Heart right ventricle (tissue), 16 donors: ENCODE results near the gene TBC1D22A. TPM values are rescaled to one million over a fixed set of nuclear protein-coding genes. Genes with fewer than 3 reads are reported as not detected.
A peak's percentile ranks its signal among the peaks of the same experiment; 100 is the strongest.

ENCODE experiments used
- ATAC-seq, 8 donors: fragments of 200-7000 bp; cut with Tn5 transposase; one replicate each; pipeline ENCODE4 v1.9.1; 2020; ENCODE audit warnings: mild to moderate bottlenecking in 8 of 8, moderate library complexity in 8 of 8, moderate number of reproducible peaks in 1 of 8
- DNase-seq, 2 donors: peaks; one replicate each; pipeline ENCODE4 v3.0.0-alpha.2; 2020
- H3K27ac ChIP-seq, 10 donors: fragments of 200-600 bp; sonication (generic) in 2 of 10; one replicate each; pipeline versions ENCODE4 v1.5.0 to v1.8.0; 2020 to 2022; ENCODE audit warnings: mild to moderate bottlenecking in 3 of 10
- H3K27me3 ChIP-seq, 7 donors: fragments of 200-600 bp; one replicate each; pipeline ENCODE4 v1.8.0; 2021 to 2022; ENCODE audit warnings: mild to moderate bottlenecking in 2 of 7
- H3K36me3 ChIP-seq, 9 donors: fragments of 200-600 bp; sonication (generic) in 1 of 9; one replicate each; pipeline versions ENCODE4 v1.5.0 to v1.8.0; 2020 to 2022; ENCODE audit warnings: mild to moderate bottlenecking in 2 of 9
- H3K4me1 ChIP-seq, 9 donors: fragments of 200-600 bp; sonication (generic) in 1 of 9; one replicate each; pipeline versions ENCODE4 v1.5.0 to v1.8.0; 2020 to 2022; ENCODE audit warnings: mild to moderate bottlenecking in 4 of 9
- H3K4me3 ChIP-seq, 10 donors: fragments of 200-600 bp; sonication (generic) in 2 of 10; one replicate each; pipeline versions ENCODE4 v1.5.0 to v1.8.0; 2020 to 2022; ENCODE audit warnings: mild to moderate bottlenecking in 7 of 10, moderate library complexity in 2 of 10
- H3K9me3 ChIP-seq, 11 donors: fragments of 200-600 bp in 10 of 11; sonication (generic) in 2 of 11; one replicate each; pipeline versions ENCODE4 v1.5.0 to v1.8.0; 2013 to 2022; ENCODE audit warnings: mild to moderate bottlenecking in 2 of 11, control low read depth in 1 of 11, moderate library complexity in 1 of 11
- whole genome bisulfite sequencing, 2 donors: extraction: QIAGEN DNeasy Blood & Tissue Kit; methylation state at CpG; one replicate each; pipeline ENCODE4 v1.1.7; 2013; ENCODE audit warnings: inconsistent platforms in 1 of 2; 5-methylcytosine and 5-hydroxymethylcytosine counted together
- intact Hi-C, 10 donors: fragments of 100-400 bp; cut with DNase I; formaldehyde crosslinking; loops; one replicate each; pipeline versions ENCODE4 v1.11.1 to v1.14.2; 2022
- polyA plus RNA-seq, 2 donors: library from polyadenylated mRNA; stranded (reverse); fragments of 200-250 nt; gene quantifications; one replicate each; pipeline ENCODE4 v1.2.3, GENCODE V29; 2013
- total RNA-seq, 10 donors: library from RNA; stranded (reverse); fragmentation: NEBNext Ultra II Directional in 3 of 10; extraction: Animal tissue kit (Norgen Biotek cat#: 25700) in 3 of 10; gene quantifications; one replicate each; pipeline versions ENCODE4 v1.2.1 to v1.2.4, GENCODE V29; 2021 to 2023
- TF ChIP-seq, protein P1 (sequence below), 9 donors: fragments of 200-600 bp; sonication (generic) in 2 of 9; IDR thresholded peaks; one replicate each; pipeline versions ENCODE4 v1.5.0 to v1.8.0; 2021 to 2022; ENCODE audit warnings: antibody characterized with exemption in 9 of 9, mild to moderate bottlenecking in 5 of 9, moderate library complexity in 1 of 9
- donor health status: Arrhythmogenic right ventricular cardiomyopathy.
- donor health status: ischemic (EF 13 %, LVEDD 7.1; RV severe dilation, severe dysfunction).
- donor health status: healthy with polysubstance abuse.
- donor health status: DM: no; HTN: yes; CAD: no.
- donor health status: DM: no; HTN: no; CAD: no.
- donor health status: ischemic (EF 25% LVEDD 6.9; RV normal size, moderate dysfunction).
- donor health status: ischemic (EF 25% LVEDD 5.7; RV mildly dilated, moderate dysfunction).
- donor health status: healthy.
- donor health status: DM: yes; HTN: yes; CAD: no.
- donor health status: Ischemic cardiomyopathy.
- donor health status: ischemic (EF 35%, LVEDD 5.7; RV mildly dilated, moderate dysfunction).
- donor health status: nonischemic (EF 11% LVEDD 7.7; RV severe dilation, severe dysfunction).
- donor health status: DM: yes; HTN: yes; CAD: no.
- donor health status: PGD.
- donor health status: ischemic (EF 29% LVEDD 5.4; RV normal size, mild dysfunction).
- donor health status: nonischemic (EF 23%, LVEDD 6.1; RV moderate dilation, normal function).

Gene TBC1D22A
- total and polyA plus RNA-seq, 12 donors, result 7.2 to 27.9 (median 17.9) TPM

DNA sequence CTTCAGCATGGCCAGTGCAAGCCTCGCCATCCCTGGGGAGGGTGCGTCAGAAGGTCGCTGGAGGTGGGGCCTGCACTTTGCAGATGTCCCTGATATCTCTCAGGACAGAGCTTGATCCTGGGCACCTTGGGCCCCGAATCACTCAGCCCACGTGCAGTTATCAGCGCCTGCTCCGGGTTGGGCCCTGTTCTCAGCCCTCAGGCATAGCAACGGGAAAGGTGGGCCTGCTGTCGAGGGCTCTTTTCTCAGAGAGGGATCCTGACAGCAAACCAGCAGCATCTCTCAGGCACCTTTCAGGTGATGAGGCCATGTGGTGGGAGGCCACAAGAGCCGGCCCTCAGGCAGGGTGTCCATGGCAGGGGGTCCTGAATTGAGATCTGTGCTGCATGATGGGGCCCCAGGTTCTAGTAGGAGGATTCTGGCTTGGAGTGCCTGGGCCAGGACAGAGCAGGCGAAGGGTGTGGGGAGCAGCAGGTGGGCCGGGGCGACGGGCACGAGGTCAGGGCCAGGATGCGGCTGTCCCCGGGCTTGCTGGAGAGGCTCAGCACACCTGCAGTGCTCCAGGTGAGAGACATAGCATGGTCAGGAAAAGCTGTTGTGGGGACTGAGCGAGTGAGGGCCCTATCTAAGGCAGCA is 280.5 kb downstream of the TBC1D22A start:
- Histone ChIP-seq H3K4me1 (no peaks in the 10 kb centered on the region), H3K36me3 (peaks cover 0 to 4% (median 0%) of the 10 kb centered on the region in 9 donors), H3K27me3 (no peaks in the 10 kb centered on the region), H3K27ac (no peak overlapping the region), H3K9me3 (no peaks in the 10 kb centered on the region), H3K4me3 (no peak overlapping the region)
- peak in 1 of 2 donors; percentile 5 for DNase-seq
- whole genome bisulfite sequencing, 2 donors, result 95 to 97% methylated on average over 18 of the region's 18 CpGs
- no peak for ATAC-seq
- TF ChIP-seq, protein P1, sequence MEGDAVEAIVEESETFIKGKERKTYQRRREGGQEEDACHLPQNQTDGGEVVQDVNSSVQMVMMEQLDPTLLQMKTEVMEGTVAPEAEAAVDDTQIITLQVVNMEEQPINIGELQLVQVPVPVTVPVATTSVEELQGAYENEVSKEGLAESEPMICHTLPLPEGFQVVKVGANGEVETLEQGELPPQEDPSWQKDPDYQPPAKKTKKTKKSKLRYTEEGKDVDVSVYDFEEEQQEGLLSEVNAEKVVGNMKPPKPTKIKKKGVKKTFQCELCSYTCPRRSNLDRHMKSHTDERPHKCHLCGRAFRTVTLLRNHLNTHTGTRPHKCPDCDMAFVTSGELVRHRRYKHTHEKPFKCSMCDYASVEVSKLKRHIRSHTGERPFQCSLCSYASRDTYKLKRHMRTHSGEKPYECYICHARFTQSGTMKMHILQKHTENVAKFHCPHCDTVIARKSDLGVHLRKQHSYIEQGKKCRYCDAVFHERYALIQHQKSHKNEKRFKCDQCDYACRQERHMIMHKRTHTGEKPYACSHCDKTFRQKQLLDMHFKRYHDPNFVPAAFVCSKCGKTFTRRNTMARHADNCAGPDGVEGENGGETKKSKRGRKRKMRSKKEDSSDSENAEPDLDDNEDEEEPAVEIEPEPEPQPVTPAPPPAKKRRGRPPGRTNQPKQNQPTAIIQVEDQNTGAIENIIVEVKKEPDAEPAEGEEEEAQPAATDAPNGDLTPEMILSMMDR (IDR thresholded peaks at IDR 0.05), result no peak
- intact Hi-C loops, result no loop called here

DNA sequence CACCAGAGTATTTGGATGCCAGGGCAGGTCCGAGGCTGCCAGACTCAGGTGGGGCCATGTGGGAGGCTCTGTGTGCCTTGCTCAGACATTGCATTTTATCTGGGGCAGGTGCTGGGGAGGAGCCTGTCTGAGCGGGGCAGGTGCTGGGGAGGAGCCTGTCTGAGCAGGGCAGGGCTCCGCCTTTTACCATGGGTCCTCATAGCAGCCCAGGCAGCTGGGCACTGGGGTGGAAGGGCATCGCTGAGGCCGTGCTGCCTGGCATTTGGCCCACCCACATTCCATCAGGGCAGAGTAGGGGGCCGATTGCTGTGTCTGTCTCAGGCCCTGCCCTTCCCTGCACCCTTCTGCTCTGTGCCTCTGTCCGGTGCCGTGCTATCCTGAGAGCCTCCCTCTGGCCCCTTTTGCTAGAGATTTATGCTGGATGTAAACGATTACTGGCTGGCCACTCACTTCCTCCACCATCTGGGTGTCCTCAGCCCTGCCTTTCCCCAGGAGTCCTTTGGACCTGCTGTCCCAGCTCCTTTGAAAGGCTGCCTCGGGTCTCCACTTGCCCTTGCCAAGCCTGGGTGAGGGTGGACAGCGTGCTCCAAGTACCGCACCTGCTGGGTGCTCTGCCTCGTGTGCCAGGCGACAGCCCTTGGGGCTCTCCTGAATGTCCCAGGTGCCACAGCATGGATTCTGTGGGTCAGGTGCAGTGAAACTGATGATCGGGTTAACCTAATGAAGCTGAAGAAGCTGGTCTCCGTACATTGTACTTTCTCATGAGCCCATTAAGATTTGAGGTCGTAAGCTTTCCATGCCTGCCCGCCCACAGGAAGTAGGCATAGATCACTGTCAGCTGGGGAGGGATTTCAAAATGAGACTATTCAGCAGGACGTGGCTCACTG is 281.6 kb downstream of the TBC1D22A start:
- Histone ChIP-seq H3K27ac (no peak overlapping the region), H3K36me3 (no peaks in the 10 kb centered on the region), H3K4me3 (no peak overlapping the region), H3K4me1 (no peaks in the 10 kb centered on the region), H3K27me3 (no peaks in the 10 kb centered on the region), H3K9me3 (no peaks in the 10 kb centered on the region)
- DNase-seq, result peak in 1 of 2 donors; percentile 7
- WGBS, 2 donors, result 74 to 80% methylated on average over 19 of the region's 19 CpGs
- TF ChIP-seq, protein P1 (IDR thresholded peaks at IDR 0.05), result no peak
- intact Hi-C loops, result no loop called here
- peak in 1 of 8 donors; percentile 25 for ATAC-seq

DNA sequence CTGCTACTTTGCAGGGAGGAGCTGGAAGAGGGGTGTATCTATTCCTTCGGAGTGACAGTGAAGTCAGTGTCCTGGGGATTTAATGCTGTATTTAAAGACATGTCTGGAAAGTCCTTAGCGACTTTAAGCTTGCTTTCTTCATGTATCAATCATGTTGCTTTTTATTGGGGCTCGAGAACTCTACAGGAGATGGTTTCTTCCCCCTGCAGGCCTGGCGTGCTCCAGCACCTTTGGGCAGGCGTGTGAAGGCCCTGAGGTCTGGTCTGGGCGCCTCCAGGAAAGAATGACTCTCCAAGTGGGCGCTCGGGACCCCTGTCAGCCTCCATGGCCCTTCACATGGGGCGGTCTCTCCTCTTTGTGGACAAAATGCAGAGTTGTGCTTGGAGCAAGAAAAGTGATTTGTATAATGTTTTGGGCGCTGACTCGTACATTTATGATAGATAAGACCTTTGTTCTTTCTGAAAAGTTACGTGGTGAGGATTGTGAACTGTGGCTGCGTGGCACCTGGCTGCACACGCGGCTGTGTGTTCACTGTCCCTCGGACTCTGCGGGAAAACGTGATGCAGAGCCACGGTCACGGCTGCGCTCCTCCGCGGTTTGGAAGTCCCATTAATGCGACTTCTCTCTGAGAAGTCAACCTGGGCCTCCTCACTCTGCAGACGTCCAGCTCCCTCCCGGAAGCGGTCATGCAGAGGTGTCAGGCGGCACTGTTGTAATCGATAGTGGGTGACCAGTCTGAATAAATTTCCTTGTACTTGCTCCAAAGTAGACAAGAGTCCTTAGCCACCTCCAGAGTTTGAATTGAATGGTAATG is 282.5 kb downstream of the TBC1D22A start:
- WGBS, 2 donors, result 85% methylated on average over 28 to 29 of the region's 29 CpGs
- Histone ChIP-seq H3K27me3 (no peaks in the 10 kb centered on the region), H3K27ac (no peak overlapping the region), H3K36me3 (no peaks in the 10 kb centered on the region), H3K4me3 (no peak overlapping the region), H3K4me1 (no peaks in the 10 kb centered on the region), H3K9me3 (no peaks in the 10 kb centered on the region)
- TF ChIP-seq, protein P1 (IDR thresholded peaks at IDR 0.05), result no peak
- DNase-seq, result peak in 1 of 2 donors; percentile 4
- no peak for ATAC-seq
- intact Hi-C loops, result no loop called here
